ENCODE measurements around the gene ABCF2.

Gene ABCF2

DNA sequence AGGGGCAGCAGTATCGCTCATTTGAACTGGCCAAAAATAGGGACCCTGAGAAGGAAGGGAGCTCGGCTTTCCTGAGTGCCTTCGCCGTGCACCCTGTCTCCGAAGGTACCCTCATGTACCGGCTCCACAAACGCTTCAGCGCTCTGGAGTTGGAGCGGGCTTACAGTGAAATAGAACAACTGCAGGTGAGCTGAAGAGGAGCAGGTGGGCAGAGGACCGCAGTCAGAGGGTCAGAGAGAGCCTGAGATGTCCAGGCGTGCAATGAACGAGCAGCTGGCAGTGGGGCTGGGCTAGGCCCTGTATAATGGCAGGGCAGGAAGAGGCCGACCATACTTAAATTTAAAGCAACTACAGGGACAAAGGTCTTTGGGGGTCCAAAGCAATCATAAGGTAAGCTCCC, 9.4 kb upstream of the ABCF2 start:
- no peak overlapping the region for H3K18ac ChIP-seq (ENCODE audit: low read depth in 1 of 2, low read length in 2 of 2)
- no peak overlapping the region for H2BK15ac ChIP-seq (ENCODE audit: low read depth, poor library complexity, severe bottlenecking)
- peaks cover 69 to 70% of the 10 kb centered on the region in 2 experiments for H3K36me3 ChIP-seq (ENCODE audit: control insufficient read depth in 1 of 2, insufficient read depth in 2 of 2, low read depth in 1 of 2, low read length in 2 of 2)
- H2AK5ac ChIP-seq (ENCODE audit: low read length, severe bottlenecking) = no peak overlapping the region
- no peak overlapping the region for H3K4me3 ChIP-seq (ENCODE audit: insufficient read depth in 1 of 2, low read depth in 1 of 2, low read length in 2 of 2)
- no peak overlapping the region for H4K8ac ChIP-seq (ENCODE audit: low read length)
- H2BK5ac ChIP-seq (ENCODE audit: low read depth, low read length, poor library complexity, severe bottlenecking) = no peak overlapping the region
- H3K4me2 ChIP-seq (ENCODE audit: low read length, poor library complexity, severe bottlenecking) = no peak overlapping the region
- H3K4me1 ChIP-seq (ENCODE audit: control insufficient read depth, insufficient read depth, low read depth, low read length) = peaks cover 25% of the 10 kb centered on the region
- no peak overlapping the region for H3K27ac ChIP-seq (ENCODE audit: low read length, poor library complexity, severe bottlenecking)
- DNase-seq = no peak
- no peaks in the 10 kb centered on the region for H3K9me3 ChIP-seq (ENCODE audit: control insufficient read depth, low read length)
- no peak overlapping the region for H2AFZ ChIP-seq (ENCODE audit: low read depth, low read length)
- H3K23ac ChIP-seq (ENCODE audit: low read length in 2 of 2) = no peak overlapping the region
- no peaks in the 10 kb centered on the region for H3K27me3 ChIP-seq (ENCODE audit: control insufficient read depth in 1 of 2, insufficient read depth in 1 of 2, low read length in 2 of 2)
- no peak overlapping the region for H3K14ac ChIP-seq (ENCODE audit: low read length in 2 of 2)
- H4K91ac ChIP-seq (ENCODE audit: low read length) = no peak overlapping the region
- WGBS = 98% methylated on average over 13 of the region's 13 CpGs
- H3K4ac ChIP-seq (ENCODE audit: low read depth in 1 of 2, low read length in 2 of 2) = no peak overlapping the region
- peaks cover 15% of the 10 kb centered on the region for H3K79me1 ChIP-seq (replicated peaks; ENCODE audit: low read length, poor library complexity, severe bottlenecking)
- no peak overlapping the region for H2BK12ac ChIP-seq (ENCODE audit: low read length in 2 of 2)
- no peak overlapping the region for H3K9ac ChIP-seq (ENCODE audit: low read length)
- H2BK120ac ChIP-seq (ENCODE audit: low read depth, low read length) = no peak overlapping the region

DNA sequence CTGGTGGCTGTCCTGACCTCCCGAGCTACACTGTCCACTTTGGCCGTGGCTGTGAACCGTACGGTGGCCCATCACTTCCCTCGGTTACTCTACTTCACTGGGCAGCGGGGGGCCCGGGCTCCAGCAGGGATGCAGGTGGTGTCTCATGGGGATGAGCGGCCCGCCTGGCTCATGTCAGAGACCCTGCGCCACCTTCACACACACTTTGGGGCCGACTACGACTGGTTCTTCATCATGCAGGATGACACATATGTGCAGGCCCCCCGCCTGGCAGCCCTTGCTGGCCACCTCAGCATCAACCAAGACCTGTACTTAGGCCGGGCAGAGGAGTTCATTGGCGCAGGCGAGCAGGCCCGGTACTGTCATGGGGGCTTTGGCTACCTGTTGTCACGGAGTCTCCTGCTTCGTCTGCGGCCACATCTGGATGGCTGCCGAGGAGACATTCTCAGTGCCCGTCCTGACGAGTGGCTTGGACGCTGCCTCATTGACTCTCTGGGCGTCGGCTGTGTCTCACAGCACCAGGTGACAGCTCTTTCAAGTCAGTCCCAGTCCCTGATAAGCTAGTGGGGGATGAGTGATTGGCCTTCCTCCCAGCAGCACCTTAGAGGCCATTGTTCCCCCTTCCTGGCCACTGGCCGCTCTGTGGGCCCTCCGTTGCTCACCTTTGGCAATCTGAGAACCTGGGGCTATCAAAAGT, 8.2 kb upstream of the ABCF2 start:
- Histone ChIP-seq H2BK12ac (ENCODE audit: low read length in 2 of 2) (no peak overlapping the region), H2AK5ac (ENCODE audit: low read length, severe bottlenecking) (no peak overlapping the region), H3K4ac (ENCODE audit: low read depth in 1 of 2, low read length in 2 of 2) (no peak overlapping the region), H3K18ac (ENCODE audit: low read depth in 1 of 2, low read length in 2 of 2) (no peak overlapping the region), H3K23ac (ENCODE audit: low read length in 2 of 2) (no peak overlapping the region), H3K79me1 (replicated peaks; ENCODE audit: low read length, poor library complexity, severe bottlenecking) (peaks cover 8% of the 10 kb centered on the region), H4K91ac (ENCODE audit: low read length) (no peak overlapping the region), H3K9ac (ENCODE audit: low read length) (no peak overlapping the region), H3K4me3 (ENCODE audit: insufficient read depth in 1 of 2, low read depth in 1 of 2, low read length in 2 of 2) (no peak overlapping the region), H4K8ac (ENCODE audit: low read length) (no peak overlapping the region), H3K27ac (ENCODE audit: low read length, poor library complexity, severe bottlenecking) (no peak overlapping the region), H2BK5ac (ENCODE audit: low read depth, low read length, poor library complexity, severe bottlenecking) (no peak overlapping the region), H3K36me3 (ENCODE audit: control insufficient read depth in 1 of 2, insufficient read depth in 2 of 2, low read depth in 1 of 2, low read length in 2 of 2) (peaks cover 59 to 60% of the 10 kb centered on the region in 2 experiments), H2BK15ac (ENCODE audit: low read depth, poor library complexity, severe bottlenecking) (no peak overlapping the region), H3K14ac (ENCODE audit: low read length in 2 of 2) (no peak overlapping the region), H3K9me3 (ENCODE audit: control insufficient read depth, low read length) (no peaks in the 10 kb centered on the region), H3K4me2 (ENCODE audit: low read length, poor library complexity, severe bottlenecking) (no peak overlapping the region), H2BK120ac (ENCODE audit: low read depth, low read length) (no peak overlapping the region), H2AFZ (ENCODE audit: low read depth, low read length) (no peak overlapping the region), H3K27me3 (ENCODE audit: control insufficient read depth in 1 of 2, insufficient read depth in 1 of 2, low read length in 2 of 2) (no peaks in the 10 kb centered on the region), H3K4me1 (ENCODE audit: control insufficient read depth, insufficient read depth, low read depth, low read length) (peaks cover 25% of the 10 kb centered on the region)
- DNase-seq = no peak
- 97% methylated on average over 27 of the region's 28 CpGs for WGBS

DNA sequence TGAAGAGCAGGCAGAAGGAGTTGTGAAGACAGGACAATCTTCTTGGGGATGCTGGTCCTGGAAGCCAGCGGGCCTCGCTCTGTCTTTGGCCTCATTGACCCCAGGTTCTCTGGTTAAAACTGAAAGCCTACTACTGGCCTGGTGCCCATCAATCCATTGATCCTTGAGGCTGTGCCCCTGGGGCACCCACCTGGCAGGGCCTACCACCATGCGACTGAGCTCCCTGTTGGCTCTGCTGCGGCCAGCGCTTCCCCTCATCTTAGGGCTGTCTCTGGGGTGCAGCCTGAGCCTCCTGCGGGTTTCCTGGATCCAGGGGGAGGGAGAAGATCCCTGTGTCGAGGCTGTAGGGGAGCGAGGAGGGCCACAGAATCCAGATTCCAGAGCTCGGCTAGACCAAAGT, 6.8 kb upstream of the ABCF2 start:
- Histone ChIP-seq H2AFZ (ENCODE audit: low read depth, low read length) (no peak overlapping the region), H2BK15ac (ENCODE audit: low read depth, poor library complexity, severe bottlenecking) (no peak overlapping the region), H3K27ac (ENCODE audit: low read length, poor library complexity, severe bottlenecking) (no peak overlapping the region), H3K4me3 (ENCODE audit: insufficient read depth in 1 of 2, low read depth in 1 of 2, low read length in 2 of 2) (peak overlapping the region; percentile 26 to 97), H2AK5ac (ENCODE audit: low read length, severe bottlenecking) (no peak overlapping the region), H3K18ac (ENCODE audit: low read depth in 1 of 2, low read length in 2 of 2) (no peak overlapping the region), H4K91ac (ENCODE audit: low read length) (no peak overlapping the region), H3K4ac (ENCODE audit: low read depth in 1 of 2, low read length in 2 of 2) (no peak overlapping the region), H3K4me2 (ENCODE audit: low read length, poor library complexity, severe bottlenecking) (peak overlapping the region; percentile 86), H2BK12ac (ENCODE audit: low read length in 2 of 2) (no peak overlapping the region), H3K14ac (ENCODE audit: low read length in 2 of 2) (no peak overlapping the region), H2BK5ac (ENCODE audit: low read depth, low read length, poor library complexity, severe bottlenecking) (no peak overlapping the region), H3K23ac (ENCODE audit: low read length in 2 of 2) (no peak overlapping the region), H4K8ac (ENCODE audit: low read length) (no peak overlapping the region), H3K27me3 (ENCODE audit: control insufficient read depth in 1 of 2, insufficient read depth in 1 of 2, low read length in 2 of 2) (no peaks in the 10 kb centered on the region), H3K9me3 (ENCODE audit: control insufficient read depth, low read length) (no peaks in the 10 kb centered on the region), H3K9ac (ENCODE audit: low read length) (peak overlapping the region; percentile 97), H3K4me1 (ENCODE audit: control insufficient read depth, insufficient read depth, low read depth, low read length) (peaks cover 25% of the 10 kb centered on the region), H2BK120ac (ENCODE audit: low read depth, low read length) (no peak overlapping the region), H3K79me1 (replicated peaks; ENCODE audit: low read length, poor library complexity, severe bottlenecking) (peaks cover 5% of the 10 kb centered on the region), H3K36me3 (ENCODE audit: control insufficient read depth in 1 of 2, insufficient read depth in 2 of 2, low read depth in 1 of 2, low read length in 2 of 2) (peaks cover 44 to 47% of the 10 kb centered on the region in 2 experiments)
- WGBS = 81% methylated on average over 9 of the region's 9 CpGs
- no peak for DNase-seq

DNA sequence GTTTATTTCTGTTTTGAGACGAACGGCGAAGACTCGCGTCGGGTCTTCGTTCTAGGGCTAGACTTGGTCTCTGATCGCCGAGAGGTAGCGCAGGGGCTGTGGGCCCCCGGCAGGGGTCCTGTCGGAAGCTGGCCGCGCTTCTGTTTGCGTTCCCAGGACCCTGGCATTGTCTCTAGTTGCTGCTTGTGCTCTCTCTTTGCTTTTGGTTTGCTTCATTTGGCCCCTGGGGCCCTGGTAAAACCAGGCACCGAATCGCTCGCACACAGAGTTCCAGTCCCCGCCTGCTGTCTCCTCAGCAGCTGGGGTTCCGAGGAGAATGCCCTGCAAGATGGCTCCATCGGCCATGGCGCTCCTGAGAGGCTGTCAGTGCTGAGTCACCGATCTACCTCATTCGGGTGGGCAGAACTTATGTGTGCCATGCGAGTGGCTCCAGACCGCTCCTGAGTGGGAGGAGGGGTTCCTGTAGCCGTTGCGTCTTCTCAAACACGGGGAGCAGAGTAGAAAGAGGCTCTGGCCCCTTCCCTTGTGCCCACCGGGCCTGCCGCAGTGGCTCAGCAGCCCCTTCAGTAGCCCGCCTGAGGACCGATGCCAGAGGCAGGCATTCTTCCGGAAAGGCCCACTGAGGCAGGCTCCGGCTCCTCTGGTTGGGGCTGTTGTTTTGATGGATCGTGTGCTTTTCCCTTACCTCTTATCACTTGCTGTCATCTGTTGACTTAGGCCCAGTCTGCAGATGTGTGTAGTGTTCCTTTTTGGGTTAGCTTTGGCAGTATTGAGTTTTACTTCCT, 6.1 kb upstream of the ABCF2 start:
- H2BK120ac ChIP-seq (ENCODE audit: low read depth, low read length) = peak overlapping the region; percentile 64
- peak overlapping the region; percentile 98 for H4K91ac ChIP-seq (ENCODE audit: low read length)
- H2BK15ac ChIP-seq (ENCODE audit: low read depth, poor library complexity, severe bottlenecking) = peak overlapping the region; percentile 65
- peak overlapping the region in 1 of 2 experiments; percentile 85 for H3K14ac ChIP-seq (ENCODE audit: low read length in 2 of 2)
- H2AFZ ChIP-seq (ENCODE audit: low read depth, low read length) = no peak overlapping the region
- H3K4me1 ChIP-seq (ENCODE audit: control insufficient read depth, insufficient read depth, low read depth, low read length) = peaks cover 25% of the 10 kb centered on the region
- peak overlapping the region; percentile 97 for H3K9ac ChIP-seq (ENCODE audit: low read length)
- peak overlapping the region; percentile 20 for H2AK5ac ChIP-seq (ENCODE audit: low read length, severe bottlenecking)
- H4K8ac ChIP-seq (ENCODE audit: low read length) = peak overlapping the region; percentile 82
- H3K27me3 ChIP-seq (ENCODE audit: control insufficient read depth in 1 of 2, insufficient read depth in 1 of 2, low read length in 2 of 2) = no peaks in the 10 kb centered on the region
- H2BK12ac ChIP-seq (ENCODE audit: low read length in 2 of 2) = peak overlapping the region in 1 of 2 experiments; percentile 17
- peak overlapping the region; percentile 86 for H3K4me2 ChIP-seq (ENCODE audit: low read length, poor library complexity, severe bottlenecking)
- H3K4me3 ChIP-seq (ENCODE audit: insufficient read depth in 1 of 2, low read depth in 1 of 2, low read length in 2 of 2) = peak overlapping the region; percentile 96 to 97
- WGBS = 8% methylated on average over 32 of the region's 36 CpGs
- peak overlapping the region; percentile 95 to 96 for H3K4ac ChIP-seq (ENCODE audit: low read depth in 1 of 2, low read length in 2 of 2)
- peak; percentile 83 for DNase-seq
- H3K79me1 ChIP-seq (replicated peaks; ENCODE audit: low read length, poor library complexity, severe bottlenecking) = peaks cover 2% of the 10 kb centered on the region
- H3K9me3 ChIP-seq (ENCODE audit: control insufficient read depth, low read length) = no peaks in the 10 kb centered on the region
- peak overlapping the region in 1 of 2 experiments; percentile 70 for H3K23ac ChIP-seq (ENCODE audit: low read length in 2 of 2)
- H3K36me3 ChIP-seq (ENCODE audit: control insufficient read depth in 1 of 2, insufficient read depth in 2 of 2, low read depth in 1 of 2, low read length in 2 of 2) = peaks cover 39 to 40% of the 10 kb centered on the region in 2 experiments
- peak overlapping the region; percentile 83 for H2BK5ac ChIP-seq (ENCODE audit: low read depth, low read length, poor library complexity, severe bottlenecking)
- H3K18ac ChIP-seq (ENCODE audit: low read depth in 1 of 2, low read length in 2 of 2) = peak overlapping the region; percentile 50 to 92
- peak overlapping the region; percentile 82 for H3K27ac ChIP-seq (ENCODE audit: low read length, poor library complexity, severe bottlenecking)
